GM19351 (cell line): ENCODE data around the gene IVD.

Experiments used
- ATAC-seq: cut with Tn5 transposase; IDR thresholded peaks from one replicate; pipeline ENCODE4 v1.9.1; 2021; ENCODE audit warnings: mild to moderate bottlenecking, moderate library complexity; ENCODE audit not compliant: unreplicated experiment

Gene IVD

DNA sequence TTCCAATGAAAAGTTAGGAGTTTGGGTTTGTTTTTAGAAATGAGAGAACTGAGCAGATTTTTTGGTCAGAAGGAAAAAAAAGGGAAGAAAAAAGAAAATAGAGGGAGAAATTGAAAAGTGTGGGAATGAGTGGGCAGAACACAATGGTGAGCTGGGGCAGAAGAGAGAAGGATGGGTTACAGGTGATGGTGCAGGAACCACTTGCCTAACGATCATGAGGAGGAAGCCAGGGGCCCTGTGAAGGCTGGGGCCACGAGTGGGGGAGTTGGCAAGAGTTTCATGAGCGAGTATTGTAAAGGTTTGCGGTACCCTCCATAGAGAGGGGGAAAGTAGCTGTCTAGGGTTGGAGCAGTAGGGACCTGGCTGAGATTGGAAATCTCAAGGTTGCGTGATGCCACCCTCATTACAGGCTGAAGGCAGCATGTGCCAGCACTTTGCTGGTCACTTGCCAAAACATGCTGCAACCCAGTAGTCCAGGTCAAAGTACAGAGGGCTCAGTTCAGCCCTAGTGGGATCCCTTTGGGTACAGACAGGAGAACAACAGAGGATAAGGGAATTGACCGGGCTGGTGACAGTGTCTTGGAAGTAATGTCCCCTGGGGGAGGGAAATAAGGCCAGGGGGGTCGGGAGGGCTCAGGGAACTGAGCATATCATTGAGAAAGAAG is 6.6 kb downstream of the IVD start:
- ATAC-seq, result no peak

DNA sequence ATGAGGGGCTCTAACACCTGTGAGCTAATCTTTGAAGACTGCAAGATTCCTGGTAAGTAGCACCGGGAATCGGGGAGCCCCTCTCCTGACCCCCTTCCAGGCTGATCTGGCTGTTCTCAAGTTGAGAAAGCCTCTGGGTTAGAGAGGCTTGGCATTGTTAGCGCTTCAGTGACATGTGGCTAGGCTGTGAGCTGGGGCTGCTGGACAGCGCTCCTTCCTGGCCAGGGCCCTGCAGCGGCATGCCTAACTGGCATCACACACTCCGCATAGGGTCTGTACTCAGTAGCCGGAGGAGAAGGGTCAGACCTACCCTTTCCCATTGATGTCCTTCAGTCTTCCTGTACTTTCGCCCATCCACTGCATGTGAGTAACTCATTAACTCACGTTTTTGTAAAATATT is 7.4 kb downstream of the IVD start:
- no peak for ATAC-seq

DNA sequence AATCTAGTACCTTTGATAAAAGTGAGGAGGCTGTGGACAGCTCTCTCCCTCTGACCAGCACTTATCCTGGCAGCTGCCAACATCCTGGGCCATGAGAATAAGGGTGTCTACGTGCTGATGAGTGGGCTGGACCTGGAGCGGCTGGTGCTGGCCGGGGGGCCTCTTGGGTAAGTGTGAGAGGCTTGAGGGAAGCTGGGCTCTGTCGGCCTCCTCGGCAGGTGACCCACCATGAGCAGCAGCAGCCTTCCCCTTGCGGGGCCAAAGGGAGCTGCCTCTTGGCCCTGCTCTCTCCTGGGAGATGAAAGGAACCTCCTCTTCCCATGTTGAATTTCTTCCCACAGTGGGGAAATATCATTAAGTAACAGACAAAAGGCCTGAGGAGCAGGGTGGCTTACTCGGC is 9.2 kb downstream of the IVD start:
- ATAC-seq, result no peak

DNA sequence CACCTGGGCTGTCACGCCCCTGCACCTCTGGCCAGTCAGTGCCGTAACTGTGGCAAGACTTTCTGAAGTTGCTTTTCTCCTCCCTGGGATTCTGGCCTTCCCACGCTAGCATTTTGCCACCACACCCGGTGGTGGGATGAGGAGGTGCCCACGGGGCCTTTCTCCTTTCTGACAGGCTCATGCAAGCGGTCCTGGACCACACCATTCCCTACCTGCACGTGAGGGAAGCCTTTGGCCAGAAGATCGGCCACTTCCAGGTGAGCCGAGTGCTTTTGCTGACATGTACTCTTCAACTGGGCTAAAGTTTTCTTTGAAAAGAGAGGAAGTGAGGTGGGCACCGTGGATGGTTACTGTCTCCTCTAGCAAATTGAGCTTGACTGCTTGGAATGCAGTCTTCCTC is 9.6 kb downstream of the IVD start:
- ATAC-seq, result no peak

DNA sequence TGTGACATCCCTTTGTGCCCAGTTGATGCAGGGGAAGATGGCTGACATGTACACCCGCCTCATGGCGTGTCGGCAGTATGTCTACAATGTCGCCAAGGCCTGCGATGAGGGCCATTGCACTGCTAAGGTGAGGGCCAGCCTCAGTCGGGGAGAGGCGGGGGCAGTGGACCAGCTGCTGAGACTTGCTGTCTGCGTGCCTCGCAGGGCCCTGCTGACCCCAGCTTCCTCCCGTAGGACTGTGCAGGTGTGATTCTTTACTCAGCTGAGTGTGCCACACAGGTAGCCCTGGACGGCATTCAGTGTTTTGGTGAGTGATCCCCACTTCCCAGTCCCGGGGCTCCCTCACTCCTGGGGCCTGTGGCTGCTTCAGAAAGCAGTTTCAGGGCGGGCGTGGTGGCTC is 10.5 kb downstream of the IVD start:
- ATAC-seq, result no peak

DNA sequence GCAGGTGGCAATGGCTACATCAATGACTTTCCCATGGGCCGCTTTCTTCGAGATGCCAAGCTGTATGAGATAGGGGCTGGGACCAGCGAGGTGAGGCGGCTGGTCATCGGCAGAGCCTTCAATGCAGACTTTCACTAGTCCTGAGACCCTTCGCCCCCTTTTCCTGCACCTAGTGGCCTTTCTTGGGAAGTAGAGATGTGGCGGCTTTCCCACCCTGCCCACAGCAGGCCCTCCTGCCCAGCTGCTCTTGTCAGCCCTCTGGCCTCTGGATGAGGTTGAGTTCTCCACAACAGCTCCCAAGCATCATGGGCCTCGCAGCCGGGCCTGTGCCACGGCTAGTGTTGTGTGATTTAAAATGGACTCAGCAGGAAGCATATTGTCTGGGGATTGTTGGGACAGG is 12.5 kb downstream of the IVD start:
- ATAC-seq, result no peak

DNA sequence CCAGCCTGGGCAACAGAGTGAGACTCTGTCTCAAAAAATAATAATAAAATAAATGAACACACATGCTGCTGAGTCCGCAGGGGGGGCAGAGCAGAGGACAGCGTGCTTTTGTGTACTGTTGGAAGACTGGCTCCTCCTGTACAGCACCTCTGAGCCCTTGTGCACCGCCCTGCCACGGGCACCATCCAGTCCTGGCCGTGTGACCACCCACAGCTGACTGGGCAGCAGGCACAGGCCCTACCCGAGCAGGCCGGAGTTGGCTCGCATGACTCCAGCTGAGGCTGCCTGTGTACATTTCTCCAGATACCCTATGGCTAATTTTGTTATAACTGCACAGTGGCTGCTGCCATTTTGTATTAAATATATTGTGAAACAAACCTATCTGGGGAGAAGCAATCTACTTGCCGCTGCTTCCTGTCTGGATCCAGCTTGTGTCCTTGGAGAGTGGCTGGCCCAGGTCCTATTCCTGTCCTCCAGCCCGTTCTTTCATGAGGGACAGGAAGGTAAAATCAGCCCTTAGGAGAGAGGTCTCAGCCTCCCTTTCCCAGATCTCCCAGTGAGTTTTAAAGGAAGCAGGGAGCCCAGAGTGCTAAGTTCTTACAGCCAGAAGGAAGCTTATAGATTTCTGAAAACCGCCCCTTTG is 14.6 kb downstream of the IVD start:
- no peak for ATAC-seq

DNA sequence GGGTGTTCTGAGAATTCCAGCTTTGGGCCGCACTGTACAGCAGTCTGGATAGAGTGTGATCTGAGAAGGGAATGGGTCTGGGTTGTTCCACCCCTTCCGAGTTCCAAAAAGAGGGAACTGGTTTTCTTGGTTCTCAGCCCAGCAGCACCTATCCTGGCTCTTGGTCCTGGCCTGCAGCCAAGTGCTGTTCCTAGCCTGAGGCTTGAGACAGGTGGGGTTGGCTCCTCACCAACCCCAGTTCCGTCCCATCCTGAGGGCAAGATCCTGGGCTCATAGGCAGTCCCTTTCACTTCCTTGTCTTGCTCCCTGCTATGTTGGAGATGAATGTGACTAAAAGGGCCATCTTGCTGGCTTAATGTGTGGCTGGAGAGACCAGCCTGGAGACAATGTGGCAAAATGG is 15.2 kb downstream of the IVD start:
- no peak for ATAC-seq

DNA sequence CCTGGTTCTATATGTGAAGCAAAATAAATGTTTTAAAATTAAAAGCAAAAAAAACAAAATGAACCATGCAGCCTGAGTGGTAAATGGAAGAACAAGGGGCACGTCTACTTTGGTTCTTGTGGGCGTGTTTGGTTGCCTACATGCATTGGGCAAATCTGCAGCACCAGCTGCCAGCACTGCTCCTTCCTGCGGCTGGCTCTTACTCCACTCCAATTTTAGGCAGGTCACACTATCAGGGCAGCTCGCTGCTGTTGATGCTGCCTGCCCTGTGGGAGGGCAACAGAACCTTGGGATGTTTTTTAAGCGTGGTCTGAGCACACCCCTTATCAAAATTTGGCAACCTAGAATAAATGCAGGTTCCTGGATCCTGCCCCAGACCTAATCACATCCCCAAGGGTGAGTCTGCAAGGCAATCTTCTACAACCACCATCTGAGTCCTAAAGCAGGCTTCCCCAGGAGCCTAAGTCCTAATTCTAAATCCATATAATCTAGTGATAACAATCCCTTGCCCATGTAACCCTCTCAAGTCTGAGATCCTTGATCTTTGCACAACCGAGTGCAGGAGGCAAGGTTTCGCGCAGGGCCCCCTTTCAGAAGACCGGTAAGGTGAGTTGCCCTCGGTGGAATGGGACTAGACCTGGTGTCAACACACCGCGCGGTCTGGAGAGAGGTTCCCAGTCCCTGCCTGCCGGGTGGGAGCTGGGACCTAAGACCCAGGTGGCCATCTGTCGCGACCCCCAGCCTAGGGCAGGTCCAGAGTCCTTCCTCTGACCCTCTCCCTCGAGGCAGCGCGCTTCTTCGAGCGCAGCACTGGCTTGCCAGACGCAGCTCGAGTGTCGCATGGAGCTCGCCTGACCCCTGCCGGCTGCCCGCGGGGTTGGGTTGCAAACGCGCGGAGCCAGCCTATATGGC is 15.9 kb downstream of the IVD start:
- ATAC-seq, result peak; percentile 79

DNA sequence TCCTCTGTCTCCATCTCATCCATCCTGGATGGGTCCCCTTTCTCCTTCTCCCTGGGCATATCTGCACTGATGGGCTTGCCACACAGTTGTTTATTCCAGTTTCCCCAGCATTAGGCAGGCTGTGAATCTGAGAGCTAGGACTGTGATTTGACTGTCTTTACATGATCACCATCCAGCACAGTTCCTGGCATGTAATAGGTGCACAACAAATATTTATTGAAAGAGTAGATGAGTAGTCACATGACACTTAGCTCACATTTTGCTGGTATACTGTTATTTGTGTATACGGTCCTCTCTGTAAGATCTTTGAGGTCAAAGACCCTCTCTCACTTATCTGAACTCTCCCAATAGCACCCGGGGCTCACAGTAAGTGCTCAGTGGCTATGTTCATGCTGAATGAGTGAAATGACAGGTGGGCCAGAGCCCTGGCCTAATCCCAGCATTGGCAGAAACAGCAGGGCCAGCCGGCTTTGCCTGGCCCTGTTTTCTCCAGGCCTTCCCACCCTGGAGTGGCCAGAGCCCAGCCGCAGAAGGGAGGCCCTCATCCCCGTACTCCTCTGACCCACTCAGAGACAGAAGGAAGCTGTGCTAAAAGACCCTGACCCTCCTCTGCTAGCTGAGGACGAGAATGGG is 19.0 kb downstream of the IVD start:
- no peak for ATAC-seq

DNA sequence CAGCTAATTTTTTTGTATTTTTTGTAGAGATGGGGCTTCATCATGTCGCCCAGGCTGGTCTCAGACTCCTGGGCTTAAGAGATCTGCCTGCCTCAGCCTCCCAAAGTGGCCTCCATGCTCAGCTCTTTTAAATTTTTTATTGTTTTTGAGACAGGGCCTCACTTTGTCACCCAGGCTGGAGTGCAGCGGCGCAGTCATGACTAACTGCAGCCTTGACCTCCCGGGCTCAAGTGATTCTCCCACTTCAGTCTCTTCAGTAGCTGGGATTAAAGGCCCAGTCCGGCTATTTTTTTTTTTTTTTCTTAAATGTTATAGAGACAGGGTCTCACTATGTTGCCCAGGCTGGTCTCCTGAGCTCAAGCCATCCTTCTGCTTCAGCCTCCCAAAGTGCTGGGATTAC is 20.1 kb downstream of the IVD start:
- no peak for ATAC-seq

DNA sequence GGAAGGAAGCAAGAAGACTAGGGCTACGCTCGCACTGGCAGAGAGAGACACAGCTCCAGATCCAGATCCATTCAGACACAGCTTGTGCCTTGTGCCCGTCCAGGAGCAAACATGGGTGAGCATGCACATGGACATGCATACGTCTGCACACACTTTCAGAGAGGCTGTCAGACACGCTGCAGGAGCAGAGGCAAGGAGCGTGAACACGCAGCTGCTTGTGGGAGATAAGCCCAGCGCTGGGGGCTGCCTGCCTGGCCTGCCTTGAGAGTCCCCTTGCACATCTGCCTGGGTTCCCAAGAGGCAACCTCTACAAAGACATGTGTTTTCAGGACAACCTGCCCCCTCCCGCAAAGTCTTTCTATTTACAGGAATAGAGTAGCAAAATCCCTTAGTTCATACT is 21.6 kb downstream of the IVD start:
- ATAC-seq, result no peak

DNA sequence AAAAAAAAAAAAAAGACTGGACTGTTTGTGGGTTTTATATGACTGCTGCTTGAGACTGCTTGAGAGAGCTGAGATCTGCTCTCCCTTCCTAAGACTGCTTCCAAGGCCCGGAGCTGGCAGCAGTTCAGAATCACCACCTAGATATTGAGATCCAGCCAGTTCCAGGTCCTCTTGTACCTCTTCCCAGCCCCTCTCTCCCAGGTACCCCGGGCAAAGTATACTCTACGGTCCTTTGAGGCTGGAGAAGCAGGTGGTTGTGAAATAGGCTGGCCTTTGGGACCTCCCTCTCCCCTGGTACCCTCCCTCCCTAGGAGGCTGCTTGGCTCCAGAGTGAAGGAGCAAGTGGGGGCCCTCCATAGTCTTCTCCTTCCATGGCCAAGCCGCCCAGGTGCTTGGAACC is 22.6 kb downstream of the IVD start:
- no peak for ATAC-seq

DNA sequence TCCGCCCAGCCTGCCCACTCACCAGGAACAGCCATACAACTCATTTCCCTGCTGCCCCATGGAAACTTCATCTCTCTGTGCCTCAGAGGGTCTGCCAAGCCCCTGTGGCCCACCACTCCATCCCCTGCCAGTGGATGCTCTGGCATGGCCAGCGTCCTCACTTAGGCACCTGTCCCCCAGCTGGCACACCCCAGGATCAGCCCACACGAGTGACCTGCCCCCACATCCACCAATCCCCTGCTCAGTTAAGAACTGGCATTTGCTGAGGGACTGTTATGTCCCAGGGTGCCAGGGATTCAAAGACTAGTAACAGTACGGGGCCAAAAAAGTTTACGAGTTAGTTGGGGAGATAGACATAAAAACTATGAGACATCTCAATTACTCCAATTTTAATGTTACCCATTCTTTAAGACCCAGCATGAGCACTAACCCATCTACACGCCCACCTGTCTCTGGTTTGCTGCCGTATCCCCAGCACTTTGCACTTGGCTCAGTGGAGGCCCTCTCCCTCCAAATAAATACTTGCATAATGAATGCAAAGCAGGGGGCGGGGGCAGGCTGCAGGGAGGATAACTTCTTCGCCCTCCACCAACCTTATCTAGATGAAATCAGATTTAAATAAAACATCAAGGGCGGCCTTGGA is 23.6 kb downstream of the IVD start:
- ATAC-seq, result no peak

DNA sequence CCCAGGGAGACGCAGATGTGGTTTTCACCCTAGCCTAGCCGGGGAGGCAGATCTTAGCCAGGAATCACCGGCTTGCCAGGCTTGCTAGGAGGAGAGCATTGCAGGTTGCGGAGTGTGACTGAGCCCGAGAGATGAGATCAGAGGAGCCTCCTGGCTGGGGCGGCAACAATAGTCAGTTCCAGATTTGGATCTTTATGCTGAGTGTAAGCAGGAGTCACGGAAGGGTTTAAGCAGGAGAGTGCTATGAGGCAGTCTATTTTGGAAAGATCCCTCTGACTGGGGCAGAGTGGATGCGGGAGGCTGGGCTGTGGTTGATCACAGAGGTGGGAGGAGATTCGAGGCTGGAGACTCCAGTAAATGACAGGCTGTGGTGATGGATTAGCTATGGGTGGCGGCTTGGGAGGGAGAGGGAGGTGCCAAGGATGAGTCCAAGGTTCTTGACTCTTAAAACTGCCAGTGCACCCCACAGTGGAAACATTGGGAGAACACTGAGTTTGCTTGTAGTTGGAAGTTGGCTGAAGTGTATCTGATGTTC is 24.7 kb downstream of the IVD start:
- no peak for ATAC-seq

DNA sequence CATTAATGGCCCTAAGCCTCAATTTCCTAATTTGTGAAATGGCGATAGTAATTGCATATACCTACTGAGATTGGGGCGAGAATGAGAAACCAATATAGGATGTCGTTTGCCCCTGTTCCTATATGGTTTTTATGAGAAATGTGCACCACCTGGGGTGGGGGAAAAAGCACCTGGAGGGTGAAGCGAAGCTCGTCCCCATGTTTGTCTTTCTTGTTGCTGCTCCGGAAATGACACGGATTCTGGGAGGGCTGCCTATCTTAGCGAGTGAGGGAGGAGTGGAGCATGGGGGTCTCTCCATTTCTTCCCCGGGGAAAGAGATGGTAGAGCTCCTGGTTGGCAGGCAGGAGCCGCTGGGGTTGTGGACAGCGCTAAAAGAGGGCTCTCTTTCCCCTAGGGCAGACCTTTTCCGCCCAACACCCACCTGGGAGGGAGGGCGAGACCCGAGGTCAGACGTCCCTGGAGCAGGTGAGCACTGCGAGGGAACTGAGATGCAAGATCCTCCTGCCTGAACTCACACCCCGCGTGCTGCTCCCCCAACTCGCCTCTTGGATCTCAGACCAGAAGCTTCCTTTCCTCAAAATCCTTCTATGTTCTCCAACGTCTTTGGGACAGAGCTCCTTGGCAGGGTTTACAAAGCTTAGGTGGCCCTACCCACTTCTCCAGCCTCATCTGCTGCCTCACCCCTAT is 29.6 kb downstream of the IVD start:
- no peak for ATAC-seq

DNA sequence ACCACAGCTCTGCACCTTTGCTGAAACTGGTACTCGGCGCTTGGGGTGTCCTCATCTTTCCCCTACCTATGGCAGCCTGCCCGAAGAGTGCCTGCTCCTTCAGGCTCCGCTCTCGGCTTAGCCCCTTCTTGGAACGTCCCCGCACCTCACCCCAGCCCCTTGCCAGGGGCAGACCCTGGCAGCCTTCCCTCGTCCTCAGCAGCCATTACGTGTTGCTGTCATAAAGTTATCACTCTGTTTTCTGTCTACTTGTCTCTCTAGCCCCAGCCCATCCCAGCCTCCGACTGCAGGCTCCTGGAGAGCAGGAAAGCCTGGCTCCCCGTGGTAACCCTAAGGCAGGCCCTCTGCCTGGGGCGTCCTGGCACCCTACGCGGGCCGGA is 30.1 kb downstream of the IVD start:
- ATAC-seq, result no peak

DNA sequence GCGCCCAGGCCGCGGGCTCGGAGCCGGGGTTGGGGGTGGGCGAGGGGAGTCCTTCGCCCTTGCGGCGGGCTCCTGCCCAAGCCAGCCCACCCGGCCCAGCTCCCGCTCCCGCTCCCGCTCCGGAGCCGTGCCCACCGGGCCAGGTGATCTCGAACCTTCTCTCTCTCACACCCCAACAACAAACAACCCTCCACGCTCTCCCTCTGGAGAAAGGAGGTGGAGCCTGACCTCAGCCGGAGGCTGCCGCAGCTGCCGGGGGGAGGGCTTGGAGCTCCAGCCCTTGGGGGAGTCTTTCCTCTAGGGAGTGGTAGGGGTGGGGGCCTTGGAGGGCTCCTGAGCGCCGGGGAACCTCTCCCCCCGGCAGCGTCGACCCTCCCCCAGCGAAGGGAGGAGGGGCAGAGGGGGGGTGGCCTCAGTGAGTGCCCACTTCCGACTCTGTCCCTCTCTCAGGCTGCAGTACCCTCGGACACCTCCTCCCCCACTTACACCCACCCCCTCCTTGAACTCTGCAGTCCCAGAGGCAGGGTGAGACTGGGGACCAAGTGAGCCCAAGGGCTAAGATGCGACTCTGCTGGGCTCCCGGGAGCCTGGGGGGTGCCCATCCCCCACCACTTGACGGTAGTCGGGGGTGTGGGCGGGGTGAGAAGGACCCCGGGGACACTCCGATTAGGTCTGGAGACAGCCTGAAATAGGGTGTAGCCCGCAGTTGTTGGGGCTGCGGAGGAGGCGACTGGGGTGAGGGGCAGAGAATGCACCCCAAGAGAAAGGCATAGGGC is 30.7 kb downstream of the IVD start:
- no peak for ATAC-seq
